DMS153 (cell line): ENCODE results near the gene SBK3.
A peak's percentile ranks its signal among the peaks of the same experiment; 100 is the strongest.
"Not testable (repeated sequence)": the region's sequence is repeated elsewhere in the genome, so short reads cannot be mapped to it uniquely, and the experiment has no call there.

Experiments used
- DNase-seq: peaks from one replicate; lab custom pipeline; 2025; lab: John Stamatoyannopoulos, UW

The SBK3 gene, protein sequence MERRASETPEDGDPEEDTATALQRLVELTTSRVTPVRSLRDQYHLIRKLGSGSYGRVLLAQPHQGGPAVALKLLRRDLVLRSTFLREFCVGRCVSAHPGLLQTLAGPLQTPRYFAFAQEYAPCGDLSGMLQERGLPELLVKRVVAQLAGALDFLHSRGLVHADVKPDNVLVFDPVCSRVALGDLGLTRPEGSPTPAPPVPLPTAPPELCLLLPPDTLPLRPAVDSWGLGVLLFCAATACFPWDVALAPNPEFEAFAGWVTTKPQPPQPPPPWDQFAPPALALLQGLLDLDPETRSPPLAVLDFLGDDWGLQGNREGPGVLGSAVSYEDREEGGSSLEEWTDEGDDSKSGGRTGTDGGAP

GRCh38 chr19:55545443-55545842 lies at the start of gene SBK3:
TSS of gene SBK3 (minus strand) at chr19:55545543. CDS start at chr19:55545543, 0 bp downstream.
- no peak for DNase-seq

GRCh38 chr19:55593096-55593772 lies 47.9 kb upstream of the SBK3 start:
- no peak for DNase-seq

GRCh38 chr19:55592391-55593090 lies 47.2 kb upstream of the SBK3 start:
- DNase-seq, result no peak

GRCh38 chr19:55591555-55591954 lies 46.2 kb upstream of the SBK3 start:
- DNase-seq, result no peak

- no peak for DNase-seq
Observed at GRCh38 chr19:55590617-55591016, 45.3 kb upstream of the SBK3 start.

DNA sequence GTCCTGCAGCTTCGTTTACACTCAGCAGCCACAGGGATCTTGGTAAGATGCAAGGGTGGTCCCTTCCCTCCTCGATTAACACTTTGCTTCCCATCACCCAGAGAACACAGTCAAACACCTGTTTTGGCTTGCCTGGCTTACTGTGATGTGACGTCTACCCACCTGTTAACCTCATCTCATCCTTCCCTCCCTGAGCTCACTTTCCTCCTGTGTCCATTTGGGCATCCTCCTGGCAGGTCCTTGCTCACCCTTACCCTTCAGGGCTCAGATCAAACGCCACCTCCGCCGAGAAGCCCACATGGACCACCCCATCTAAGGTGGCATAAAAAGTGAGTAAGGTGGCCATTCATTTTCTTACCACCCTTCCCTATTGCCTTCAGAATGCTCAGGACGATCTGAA lies 44.8 kb upstream of the SBK3 start:
- DNase-seq, result no peak

DNA sequence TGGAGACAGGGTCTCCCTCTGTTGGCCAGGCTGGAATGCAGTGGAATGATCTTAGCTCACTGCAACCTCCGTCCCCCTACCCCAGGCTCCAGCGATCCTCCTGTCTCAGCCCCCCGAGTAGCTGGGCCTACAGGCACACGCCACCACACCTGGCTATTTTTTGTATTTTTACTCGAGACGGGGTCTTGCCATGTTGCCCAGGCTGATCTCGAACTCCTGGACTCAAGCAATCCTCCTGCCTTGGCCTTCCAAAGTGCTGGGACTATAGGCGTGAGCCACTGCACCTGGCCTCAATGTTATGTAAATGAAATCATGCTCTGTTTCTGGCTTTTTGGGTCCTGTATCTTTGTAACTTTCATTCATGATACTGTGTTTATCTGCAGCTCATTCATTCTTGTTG lies 43.4 kb upstream of the SBK3 start:
- DNase-seq, result no peak

GRCh38 chr19:55586976-55587668 lies 41.8 kb upstream of the SBK3 start:
- DNase-seq, result peak; percentile 99

GRCh38 chr19:55585658-55586339 lies 40.5 kb upstream of the SBK3 start:
- DNase-seq, result peak; percentile 82

GRCh38 chr19:55584871-55585270 lies 39.5 kb upstream of the SBK3 start:
- no peak for DNase-seq

GRCh38 chr19:55583897-55584296 lies 38.6 kb upstream of the SBK3 start:
- not testable (repeated sequence) for DNase-seq

DNA sequence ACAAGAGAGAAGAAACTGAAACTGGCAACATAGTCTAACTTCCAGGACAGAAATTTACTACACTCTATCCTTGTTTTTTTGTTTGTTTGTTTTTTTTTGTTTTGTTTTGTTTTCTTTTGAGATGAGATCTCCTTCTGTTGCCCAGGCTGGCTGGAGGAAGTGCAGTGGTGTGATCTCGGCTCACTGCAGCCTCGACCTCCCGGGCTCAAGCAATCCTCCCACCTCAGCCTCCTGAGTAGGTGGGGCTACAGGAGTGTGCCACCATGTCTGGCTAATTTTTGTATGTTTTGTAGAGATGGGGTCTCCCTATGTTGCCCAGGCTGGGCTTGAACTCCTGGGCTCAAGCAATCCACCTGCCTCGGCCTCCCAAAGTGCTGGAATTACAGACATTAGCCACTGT lies 36.9 kb upstream of the SBK3 start:
- DNase-seq, result not testable (repeated sequence)

DNA sequence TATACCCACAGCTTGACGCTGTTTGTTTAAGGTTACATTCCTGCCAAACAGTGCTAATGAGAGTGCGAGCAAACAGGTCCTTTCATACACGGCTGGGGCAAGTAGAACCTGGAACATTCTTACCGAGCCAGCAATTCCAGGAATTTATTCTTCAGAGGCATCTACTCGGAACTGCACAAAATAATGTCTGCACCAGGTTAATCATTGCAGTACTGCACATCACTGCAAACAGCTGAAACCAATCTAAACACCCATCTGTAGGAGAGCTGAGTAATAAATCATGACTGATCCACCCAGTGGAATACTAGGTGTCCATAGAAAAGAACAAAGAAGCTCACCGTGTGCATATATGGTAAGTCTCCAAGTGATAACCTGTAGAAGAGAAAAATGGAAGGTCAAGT lies 36.5 kb upstream of the SBK3 start:
- no peak for DNase-seq

DNA sequence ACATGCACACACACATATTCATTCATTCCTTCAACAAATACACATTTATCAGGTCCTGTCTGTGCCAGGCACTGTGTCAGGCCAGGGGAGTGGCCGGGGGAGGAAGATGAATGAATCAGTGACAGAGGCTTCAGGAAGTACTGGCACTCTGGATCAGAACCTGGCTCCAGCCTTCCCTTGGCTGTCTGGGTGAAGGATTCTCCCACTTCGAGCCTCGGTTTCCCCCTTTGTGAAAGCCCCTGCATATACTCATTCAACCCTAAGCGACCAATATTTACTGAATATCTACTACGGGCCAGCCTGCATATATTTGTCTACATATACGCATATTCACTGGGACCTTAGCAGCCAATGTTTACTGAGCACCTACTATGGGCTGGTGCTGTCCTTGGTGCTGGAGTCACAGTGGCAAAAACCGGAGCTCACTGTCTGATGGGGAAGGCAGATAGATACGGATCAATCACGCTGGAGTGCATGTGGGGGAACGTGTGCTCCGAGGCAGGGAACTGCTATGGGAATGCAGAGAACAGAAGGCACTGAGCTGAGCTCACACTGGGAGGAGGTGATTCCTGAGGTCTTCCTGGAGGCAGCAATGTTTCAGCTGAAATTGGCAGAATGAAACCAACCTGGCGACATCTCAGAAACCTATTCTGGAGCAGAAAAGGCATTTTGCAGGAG lies 35.9 kb upstream of the SBK3 start:
- DNase-seq, result no peak

GRCh38 chr19:55580628-55581144 lies 35.3 kb upstream of the SBK3 start, which contains the start of gene ZNF579:
TSS of gene ZNF579 (minus strand) at chr19:55580848. CDS start at chr19:55579639, 1,209 bp downstream.
- DNase-seq, result peak; percentile 69

DNA sequence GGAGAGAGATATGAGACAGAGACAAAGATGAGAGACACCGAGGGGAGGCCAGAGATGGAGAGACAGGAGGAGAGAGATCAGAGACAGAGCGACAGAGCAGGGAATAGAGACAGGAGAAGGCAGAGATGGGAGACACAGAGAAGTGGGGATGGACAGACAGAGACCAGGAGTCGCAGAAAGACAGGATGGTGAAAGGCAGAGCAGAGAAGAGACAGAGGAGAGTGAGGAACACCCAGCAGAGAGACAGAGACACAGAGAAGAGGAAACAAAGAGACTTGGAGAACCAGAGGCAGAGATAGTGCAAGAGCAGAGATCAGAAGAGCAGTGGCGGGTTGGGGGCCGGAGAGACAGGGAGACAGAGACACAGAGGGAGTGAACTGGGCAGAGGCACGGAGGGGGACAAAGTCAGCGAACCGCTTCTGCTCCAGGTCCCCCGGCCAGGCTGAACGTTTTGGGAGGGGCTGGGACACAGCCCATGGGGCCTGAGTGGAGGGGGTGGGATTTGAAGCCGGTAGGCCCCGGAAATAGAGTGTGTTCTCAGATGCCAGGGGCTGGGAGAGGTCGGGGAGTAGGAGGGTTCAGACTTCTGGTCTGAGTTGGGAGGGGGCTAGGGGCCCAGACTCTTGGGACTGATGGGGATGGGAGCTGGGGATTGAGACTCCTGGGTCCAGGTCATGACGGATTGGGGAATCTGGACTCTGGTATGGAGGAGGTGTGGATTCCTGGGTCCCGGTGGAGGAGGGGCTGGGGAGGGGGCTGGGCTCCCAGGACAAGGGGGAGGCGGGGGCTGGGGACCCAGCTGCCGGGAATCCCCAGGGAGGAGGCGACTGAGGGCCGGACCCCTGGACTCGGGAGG lies 34.7 kb upstream of the SBK3 start:
- no peak for DNase-seq

- DNase-seq, result no peak
Observed at GRCh38 chr19:55578761-55579747, 33.7 kb upstream of the SBK3 start.

- DNase-seq, result no peak
Observed at GRCh38 chr19:55578031-55578760, 32.9 kb upstream of the SBK3 start.
